LoVo (cell line): ENCODE results near the gene ABCC9.
"Not testable (repeated sequence)": the region's sequence is repeated elsewhere in the genome, so short reads cannot be mapped to it uniquely, and the experiment has no call there.

Experiments used
- DNase-seq: peaks from one replicate; pipeline ENCODE4 v3.0.0-alpha.2; 2016; ENCODE audit warnings: low spot score

ABCC9 gene

GRCh38 chr12:21933656-21934055 lies 7.6 kb downstream of the ABCC9 start:
- no peak for DNase-seq

- DNase-seq = not testable (repeated sequence)
These were observed 11.3 kb downstream of the ABCC9 start for GRCh38 chr12:21929972-21930371.

- no peak for DNase-seq
These were observed 15.8 kb downstream of the ABCC9 start for GRCh38 chr12:21925296-21925913.

GRCh38 chr12:21921436-21921835 lies 19.8 kb downstream of the ABCC9 start:
- DNase-seq = no peak

- DNase-seq = no peak
These were observed 22.8 kb downstream of the ABCC9 start for GRCh38 chr12:21918456-21918855.

- no peak for DNase-seq
These were observed 27.4 kb downstream of the ABCC9 start for GRCh38 chr12:21913823-21914222.

GRCh38 chr12:21912318-21912717 lies 28.9 kb downstream of the ABCC9 start:
- peak; percentile 35 for DNase-seq

GRCh38 chr12:21911832-21912231 lies 29.4 kb downstream of the ABCC9 start:
- DNase-seq = no peak

- DNase-seq = no peak
These were observed 30.6 kb downstream of the ABCC9 start for GRCh38 chr12:21910657-21911056.

GRCh38 chr12:21907948-21908837 lies 33.0 kb downstream of the ABCC9 start:
- no peak for DNase-seq

- no peak for DNase-seq
These were observed 34.2 kb downstream of the ABCC9 start for GRCh38 chr12:21906919-21907493.

- not testable (repeated sequence) for DNase-seq
These were observed 41.7 kb downstream of the ABCC9 start for GRCh38 chr12:21899532-21899931.

- DNase-seq = no peak
These were observed 45.6 kb downstream of the ABCC9 start for GRCh38 chr12:21895651-21896050.

- no peak for DNase-seq
These were observed 46.2 kb downstream of the ABCC9 start for GRCh38 chr12:21894792-21895595.

- no peak for DNase-seq
These were observed 47.3 kb downstream of the ABCC9 start for GRCh38 chr12:21893924-21894323.

- no peak for DNase-seq
These were observed 48.9 kb downstream of the ABCC9 start for GRCh38 chr12:21892341-21892740.

- no peak for DNase-seq
These were observed 49.4 kb downstream of the ABCC9 start for GRCh38 chr12:21891751-21892217.

GRCh38 chr12:21888276-21888863 lies 52.9 kb downstream of the ABCC9 start:
- no peak for DNase-seq

- no peak for DNase-seq
These were observed 56.3 kb downstream of the ABCC9 start for GRCh38 chr12:21884936-21885335.

GRCh38 chr12:21882635-21883034 lies 58.6 kb downstream of the ABCC9 start:
- DNase-seq = no peak

GRCh38 chr12:21881965-21882364 lies 59.3 kb downstream of the ABCC9 start:
- DNase-seq = no peak

GRCh38 chr12:21879312-21879711 lies 61.9 kb downstream of the ABCC9 start:
- no peak for DNase-seq
